Measurements from ENCODE around the gene SUV39H1.

DNA sequence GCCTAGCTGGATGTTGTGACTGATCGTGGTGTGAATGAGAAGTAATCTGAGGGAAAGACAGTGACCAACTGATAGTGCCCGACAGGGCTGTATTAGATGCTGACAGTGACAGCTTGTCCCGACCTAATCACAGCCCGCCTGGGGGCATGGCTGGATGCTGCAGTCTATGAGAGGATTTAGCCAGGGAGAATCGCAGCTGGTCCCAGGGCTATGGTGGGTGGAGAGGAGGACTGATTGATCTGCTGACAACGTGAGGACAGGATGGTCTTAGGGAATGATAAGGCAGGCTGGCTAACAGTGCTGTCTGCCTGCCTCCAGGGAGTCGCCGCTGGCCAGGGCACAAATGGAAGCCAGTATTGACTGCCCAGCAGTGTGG is 621 bp upstream of the SUV39H1 start:
- TF ChIP-seq RBFOX2 (IDR thresholded peaks at IDR 0.05; ENCODE audit: low read depth, low read length), result no peak
- no peak for TF ChIP-seq FOXP1 (CRISPR knock-in tag; IDR thresholded peaks at IDR 0.05)
- no peak for TF ChIP-seq ADNP (tag; IDR thresholded peaks at IDR 0.05)
- TF ChIP-seq FOXK2 (conservative IDR thresholded peaks at IDR 0.05 in 1 of 2, IDR thresholded peaks at IDR 0.05 in 1 of 2; ENCODE audit: low read depth in 2 of 2), result no peak

Measured in K562 (cell line).